Neural cell (in vitro differentiated cells): ENCODE results near the gene CPNE6. TPM values are rescaled to one million over a fixed set of nuclear protein-coding genes. Genes with fewer than 3 reads are reported as not detected.
A peak's percentile ranks its signal among the peaks of the same experiment; 100 is the strongest.

ENCODE experiments used
- H2AFZ ChIP-seq: fragments of 200-600, 300-800 bp; sonication (generic), shearing (Covaris generic); 2 replicates; pipeline ENCODE4 v1.6.0; 2014; ENCODE audit warnings: low read depth, mild to moderate bottlenecking, antibody characterized with exemption, low read length, moderate library complexity
- H3F3A ChIP-seq: fragments of 200-600 bp; shearing (Covaris generic); 2 replicates; pipeline ENCODE4 v1.6.1; 2016; ENCODE audit warnings: mild to moderate bottlenecking, moderate library complexity, mixed read lengths, antibody characterized with exemption, low read length; ENCODE audit not compliant: insufficient read depth, poor library complexity, severe bottlenecking
- H3K27ac ChIP-seq: fragments of 200-600, 300-800 bp; sonication (generic), shearing (Covaris generic); 2 replicates; pipeline ENCODE4 v1.5.1; 2014; ENCODE audit warnings: mild to moderate bottlenecking, low read length, moderate library complexity
- H3K27me3 ChIP-seq: fragments of 300-800, 200-600 bp; sonication (generic), shearing (Covaris generic); 2 replicates; pipeline ENCODE4 v1.6.0; 2014; ENCODE audit warnings: mild to moderate bottlenecking, low read depth, low read length, moderate library complexity; ENCODE audit not compliant: insufficient read depth
- H3K36me3 ChIP-seq: fragments of 300-800, 200-600 bp; sonication (generic), shearing (Covaris generic); 2 replicates; pipeline ENCODE4 v1.5.1; 2014; ENCODE audit warnings: mild to moderate bottlenecking, antibody characterized with exemption, low read length, moderate library complexity; ENCODE audit not compliant: insufficient read depth
- H3K4me2 ChIP-seq: fragments of 300-800, 200-600 bp; sonication (generic), shearing (Covaris generic); 2 replicates; pipeline ENCODE4 v1.6.0; 2014; ENCODE audit warnings: mild to moderate bottlenecking, low read length
- H3K4me3 ChIP-seq: fragments of 300-800, 200-600 bp; sonication (generic), shearing (Covaris generic); 2 replicates; pipeline ENCODE4 v1.5.1; 2014; ENCODE audit warnings: mild to moderate bottlenecking, low read length, moderate library complexity
- H3K79me2 ChIP-seq: fragments of 200-600 bp; shearing (Covaris generic); replicated peaks from 2 replicates; pipeline ENCODE4 v1.6.0; 2014; ENCODE audit warnings: mild to moderate bottlenecking, low read length, moderate library complexity; ENCODE audit not compliant: insufficient read depth
- H3K9ac ChIP-seq: fragments of 300-800, 200-600 bp; sonication (generic), shearing (Covaris generic); 2 replicates; pipeline ENCODE4 v1.6.1; 2016; ENCODE audit warnings: mild to moderate bottlenecking, low read length, mixed read lengths
- H3K9me2 ChIP-seq: fragments of 200-600 bp; shearing (Covaris generic); 2 replicates; pipeline ENCODE4 v1.6.1; 2016; ENCODE audit warnings: mild to moderate bottlenecking, low read length, mixed read lengths; ENCODE audit not compliant: insufficient read depth
- H3K9me3 ChIP-seq: fragments of 200-600, 300-800 bp; sonication (generic), shearing (Covaris generic); 2 replicates; pipeline ENCODE4 v1.6.1; 2016; ENCODE audit warnings: mild to moderate bottlenecking, mixed run types, low read length, moderate library complexity, mixed read lengths
- H4K20me1 ChIP-seq: fragments of 200-600 bp; shearing (Covaris generic); 2 replicates; pipeline ENCODE4 v1.6.1; 2016; ENCODE audit warnings: mild to moderate bottlenecking, mixed run types; ENCODE audit not compliant: insufficient read depth
- CTCF ChIP-seq: fragments of 450-650 bp; IDR thresholded peaks from 2 replicates; pipeline ENCODE4 v1.5.1; 2014; ENCODE audit warnings: antibody characterized with exemption, mild to moderate bottlenecking, moderate library complexity; ENCODE audit not compliant: poor library complexity, severe bottlenecking
- EP300 ChIP-seq: fragments of 450-650 bp; conservative IDR thresholded peaks from 2 replicates; pipeline ENCODE4 v1.6.1; 2014; ENCODE audit warnings: antibody characterized with exemption, mild to moderate bottlenecking, moderate library complexity; ENCODE audit not compliant: poor library complexity, severe bottlenecking
- EZH2 ChIP-seq: fragments of 200-600, 300-800 bp; shearing (Covaris generic), sonication (generic); IDR thresholded peaks from 2 replicates; pipeline ENCODE4 v1.6.1; 2014; ENCODE audit warnings: antibody characterized with exemption, low read length, borderline replicate concordance, mild to moderate bottlenecking; ENCODE audit not compliant: insufficient read depth, poor library complexity, severe bottlenecking
- MXI1 ChIP-seq: fragments of 450-650 bp; conservative IDR thresholded peaks from 2 replicates; pipeline ENCODE4 v1.6.1; 2014; ENCODE audit warnings: antibody characterized with exemption, mild to moderate bottlenecking; ENCODE audit not compliant: poor library complexity, severe bottlenecking
- POLR2AphosphoS5 ChIP-seq: IDR thresholded peaks from 2 replicates; pipeline ENCODE4 v1.6.1; 2012
- RAD21 ChIP-seq: fragments of 450-650 bp; conservative IDR thresholded peaks from 2 replicates; pipeline ENCODE4 v1.6.1; 2014; ENCODE audit warnings: antibody characterized with exemption, mild to moderate bottlenecking, moderate library complexity
- SMC3 ChIP-seq: fragments of 450-650 bp; conservative IDR thresholded peaks from 2 replicates; pipeline ENCODE4 v1.6.1; 2014; ENCODE audit warnings: antibody characterized with exemption, mild to moderate bottlenecking, moderate library complexity; ENCODE audit not compliant: poor library complexity
- TAF1 ChIP-seq: IDR thresholded peaks from 2 replicates; pipeline ENCODE4 v1.6.1; 2012; ENCODE audit warnings: low read depth
- polyA plus RNA-seq: library from polyadenylated mRNA; depleted of rRNA; stranded (reverse); fragments of >200 nt; gene quantifications from 2 replicates; pipeline ENCODE4 v1.2.3, GENCODE V29; 2014
- TF ChIP-seq, protein P1 (sequence below): IDR thresholded peaks from 2 replicates; pipeline ENCODE4 v1.6.1; 2012; ENCODE audit warnings: borderline replicate concordance

Gene CPNE6
- polyA plus RNA-seq, 1 donor from 2014 or later: 4.1 TPM

- H3K4me3 ChIP-seq: peak overlapping the region; percentile 73
- H3K9me3 ChIP-seq: no peaks in the 10 kb centered on the region
- H3K27ac ChIP-seq: no peak overlapping the region
- H3K4me2 ChIP-seq: no peak overlapping the region
- no peaks in the 10 kb centered on the region for H4K20me1 ChIP-seq
- H2AFZ ChIP-seq: no peak overlapping the region
- no peaks in the 10 kb centered on the region for H3K9me2 ChIP-seq
- H3F3A ChIP-seq: no peaks in the 10 kb centered on the region
- no peaks in the 10 kb centered on the region for H3K36me3 ChIP-seq
- TF ChIP-seq SMC3: no peak
- TF ChIP-seq MXI1: no peak
- TF ChIP-seq EP300: no peak
- TF ChIP-seq POLR2AphosphoS5: no peak
- TF ChIP-seq RAD21: no peak
- TF ChIP-seq TAF1: no peak
- TF ChIP-seq, protein P1, sequence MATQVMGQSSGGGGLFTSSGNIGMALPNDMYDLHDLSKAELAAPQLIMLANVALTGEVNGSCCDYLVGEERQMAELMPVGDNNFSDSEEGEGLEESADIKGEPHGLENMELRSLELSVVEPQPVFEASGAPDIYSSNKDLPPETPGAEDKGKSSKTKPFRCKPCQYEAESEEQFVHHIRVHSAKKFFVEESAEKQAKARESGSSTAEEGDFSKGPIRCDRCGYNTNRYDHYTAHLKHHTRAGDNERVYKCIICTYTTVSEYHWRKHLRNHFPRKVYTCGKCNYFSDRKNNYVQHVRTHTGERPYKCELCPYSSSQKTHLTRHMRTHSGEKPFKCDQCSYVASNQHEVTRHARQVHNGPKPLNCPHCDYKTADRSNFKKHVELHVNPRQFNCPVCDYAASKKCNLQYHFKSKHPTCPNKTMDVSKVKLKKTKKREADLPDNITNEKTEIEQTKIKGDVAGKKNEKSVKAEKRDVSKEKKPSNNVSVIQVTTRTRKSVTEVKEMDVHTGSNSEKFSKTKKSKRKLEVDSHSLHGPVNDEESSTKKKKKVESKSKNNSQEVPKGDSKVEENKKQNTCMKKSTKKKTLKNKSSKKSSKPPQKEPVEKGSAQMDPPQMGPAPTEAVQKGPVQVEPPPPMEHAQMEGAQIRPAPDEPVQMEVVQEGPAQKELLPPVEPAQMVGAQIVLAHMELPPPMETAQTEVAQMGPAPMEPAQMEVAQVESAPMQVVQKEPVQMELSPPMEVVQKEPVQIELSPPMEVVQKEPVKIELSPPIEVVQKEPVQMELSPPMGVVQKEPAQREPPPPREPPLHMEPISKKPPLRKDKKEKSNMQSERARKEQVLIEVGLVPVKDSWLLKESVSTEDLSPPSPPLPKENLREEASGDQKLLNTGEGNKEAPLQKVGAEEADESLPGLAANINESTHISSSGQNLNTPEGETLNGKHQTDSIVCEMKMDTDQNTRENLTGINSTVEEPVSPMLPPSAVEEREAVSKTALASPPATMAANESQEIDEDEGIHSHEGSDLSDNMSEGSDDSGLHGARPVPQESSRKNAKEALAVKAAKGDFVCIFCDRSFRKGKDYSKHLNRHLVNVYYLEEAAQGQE: no peak
- no peak for TF ChIP-seq EZH2
- TF ChIP-seq CTCF: no peak
- no peaks in the 10 kb centered on the region for H3K79me2 ChIP-seq
- peak overlapping the region; percentile 60 for H3K9ac ChIP-seq
- H3K27me3 ChIP-seq: peaks cover 16% of the 10 kb centered on the region
These were observed 23.5 kb downstream of the CPNE6 start for GRCh38 chr14:24094841-24095270.

DNA sequence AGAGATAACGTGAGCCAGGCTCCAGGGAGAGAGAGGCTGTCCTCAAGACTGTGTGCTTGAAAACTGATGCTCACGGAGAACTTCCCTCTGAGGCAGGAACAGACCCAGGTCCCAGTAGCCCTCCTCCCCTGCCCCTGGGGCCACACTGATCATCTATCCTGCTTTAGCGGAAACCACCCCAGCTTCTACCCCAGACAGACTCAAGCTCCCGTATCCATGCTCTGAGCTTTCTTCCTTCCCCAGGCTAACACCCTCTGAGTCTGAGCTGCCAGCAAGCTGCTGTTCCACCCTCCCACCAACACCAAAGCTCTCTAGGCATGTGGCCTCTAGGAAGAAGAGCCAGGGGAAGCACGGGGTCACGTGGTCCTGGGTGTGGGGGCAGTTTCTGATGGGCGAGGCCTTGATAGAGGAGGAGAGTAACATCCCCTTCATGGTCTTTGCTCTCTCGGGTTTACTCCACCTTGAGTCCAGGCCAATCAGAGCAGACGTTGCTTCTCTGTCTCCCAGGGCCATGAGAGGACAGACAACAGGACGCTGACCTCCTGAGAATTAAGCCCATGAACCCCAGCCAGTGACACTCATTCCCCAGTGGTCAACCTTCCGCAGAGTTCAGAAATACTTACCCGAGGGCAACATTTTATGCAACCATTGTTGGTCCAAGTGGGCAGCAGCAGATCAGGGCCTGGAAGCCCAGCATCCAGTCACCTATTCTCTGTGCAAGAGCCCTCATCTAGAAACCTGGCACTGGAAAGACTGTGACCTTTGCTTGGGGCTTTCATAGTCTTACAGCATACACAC, 24.1 kb downstream of the CPNE6 start:
- Histone ChIP-seq H2AFZ (no peak overlapping the region), H3K27me3 (peaks cover 16% of the 10 kb centered on the region), H3K27ac (no peak overlapping the region), H4K20me1 (no peaks in the 10 kb centered on the region), H3K4me3 (no peak overlapping the region), H3K9ac (no peak overlapping the region), H3F3A (no peaks in the 10 kb centered on the region), H3K36me3 (no peaks in the 10 kb centered on the region), H3K9me2 (no peaks in the 10 kb centered on the region), H3K4me2 (no peak overlapping the region), H3K9me3 (no peaks in the 10 kb centered on the region), H3K79me2 (no peaks in the 10 kb centered on the region)
- TF ChIP-seq RAD21 (no peak), TAF1 (no peak), MXI1 (no peak), SMC3 (no peak), CTCF (no peak), POLR2AphosphoS5 (no peak), EZH2 (no peak), EP300 (no peak)
- TF ChIP-seq, protein P1: no peak
